GM19238 (cell line): ENCODE data around the gene TMEM35A.
A peak's percentile ranks its signal among the peaks of the same experiment; 100 is the strongest.
"Not testable (repeated sequence)": the region's sequence is repeated elsewhere in the genome, so short reads cannot be mapped to it uniquely, and the experiment has no call there.

Experiments
- DNase-seq: peaks from one replicate; pipeline ENCODE4 v3.0.0; 2011; ENCODE audit warnings: low spot score; ENCODE audit not compliant: insufficient read length

TMEM35A gene

GRCh38 chrX:101078716-101079598, at the start of gene TMEM35A:
TMEM35A (plus strand) TSS chrX:101078879; CDS start chrX:101079003, 124 bp downstream.
- no peak for DNase-seq

- DNase-seq, result no peak
Measured at GRCh38 chrX:101029665-101030064, 49.0 kb upstream of the TMEM35A start.

GRCh38 chrX:101037231-101037630, 41.4 kb upstream of the TMEM35A start:
- DNase-seq, result no peak

GRCh38 chrX:101040197-101040596, 38.5 kb upstream of the TMEM35A start:
- no peak for DNase-seq

GRCh38 chrX:101051153-101051548, 27.5 kb upstream of the TMEM35A start:
- DNase-seq, result no peak

- DNase-seq, result peak; percentile 54
Measured at GRCh38 chrX:101051549-101052302, 27.0 kb upstream of the TMEM35A start, which contains the start of gene TRMT2B. TRMT2B (minus strand) TSS chrX:101052111; CDS start chrX:101042289, 9,822 bp downstream.

- not testable (repeated sequence) for DNase-seq
Measured at GRCh38 chrX:101056551-101056950, 22.1 kb upstream of the TMEM35A start.

- DNase-seq, result no peak
Measured at GRCh38 chrX:101057093-101057714, 21.5 kb upstream of the TMEM35A start.

- no peak for DNase-seq
Measured at GRCh38 chrX:101062176-101062575, 16.5 kb upstream of the TMEM35A start.

- no peak for DNase-seq
Measured at GRCh38 chrX:101071582-101071981, 7.1 kb upstream of the TMEM35A start.

GRCh38 chrX:101079736-101080270, 1.1 kb downstream of the TMEM35A start:
- no peak for DNase-seq

- no peak for DNase-seq
Measured at GRCh38 chrX:101080326-101081124, 1.8 kb downstream of the TMEM35A start.

- no peak for DNase-seq
Measured at GRCh38 chrX:101081231-101081630, 2.6 kb downstream of the TMEM35A start.

- no peak for DNase-seq
Measured at GRCh38 chrX:101091817-101092216, 13.1 kb downstream of the TMEM35A start.

- DNase-seq, result peak; percentile 82
Measured at GRCh38 chrX:101097546-101098453, 19.1 kb downstream of the TMEM35A start, which contains the start of gene CENPI. CENPI (plus strand) TSS chrX:101098204; CDS start chrX:101101071, 2,867 bp downstream.

GRCh38 chrX:101108284-101108683, 29.6 kb downstream of the TMEM35A start:
- no peak for DNase-seq

- DNase-seq, result no peak
Measured at GRCh38 chrX:101117701-101118100, 39.0 kb downstream of the TMEM35A start.

- no peak for DNase-seq
Measured at GRCh38 chrX:101136235-101136634, 57.6 kb downstream of the TMEM35A start.
